Astrocyte (in vitro differentiated cells and primary cell): ENCODE measurements around the gene ZFYVE28. TPM values are rescaled to one million over a fixed set of nuclear protein-coding genes. Genes with fewer than 3 reads are reported as not detected.
A peak's percentile ranks its signal among the peaks of the same experiment; 100 is the strongest.

Experiments used
- DNase-seq: peaks from one replicate; pipeline ENCODE4 v3.0.0-alpha.2; 2010; ENCODE audit warnings: low read depth
- FAIRE-seq: peaks from 2 replicates; lab custom pipeline; 2011; peaks lifted over from hg19 to GRCh38; lab: Jason Lieb, UNC
- H2AFZ ChIP-seq: 2 replicates; pipeline ENCODE4 v1.6.0; 2012; ENCODE audit warnings: low read depth, low read length, inconsistent platforms
- H3K27ac ChIP-seq: 2 replicates; pipeline ENCODE4 v1.5.1; 2011; ENCODE audit warnings: low read depth, low read length, inconsistent platforms
- H3K27me3 ChIP-seq: 2 replicates; pipeline ENCODE4 v1.6.0; 2011; ENCODE audit warnings: low read length, inconsistent platforms; ENCODE audit not compliant: insufficient read depth
- H3K36me3 ChIP-seq: 2 replicates; pipeline ENCODE4 v1.5.1; 2011; ENCODE audit warnings: low read length, inconsistent platforms; ENCODE audit not compliant: insufficient read depth
- H3K4me1 ChIP-seq: 2 replicates; pipeline ENCODE4 v1.5.1; 2011; ENCODE audit warnings: low read length, inconsistent platforms; ENCODE audit not compliant: insufficient read depth
- H3K4me2 ChIP-seq: 2 replicates; pipeline ENCODE4 v1.6.0; 2012; ENCODE audit warnings: low read length, inconsistent platforms
- H3K4me3 ChIP-seq: 2 replicates; pipeline ENCODE4 v1.5.1; 2011; ENCODE audit warnings: low read depth, mild to moderate bottlenecking, low read length, inconsistent platforms; ENCODE audit not compliant: insufficient read depth
- H3K79me2 ChIP-seq: 2 replicates; pipeline ENCODE4 v1.6.0; 2012; ENCODE audit warnings: mild to moderate bottlenecking, low read length, inconsistent platforms; ENCODE audit not compliant: insufficient read depth
- H3K9ac ChIP-seq: 2 replicates; pipeline ENCODE4 v1.6.0; 2012; ENCODE audit warnings: mild to moderate bottlenecking, low read length, inconsistent platforms
- H3K9me3 ChIP-seq: 2 replicates; pipeline ENCODE4 v1.5.1; 2012; ENCODE audit warnings: low read depth, mild to moderate bottlenecking, low read length, inconsistent platforms; ENCODE audit not compliant: insufficient read depth
- H4K20me1 ChIP-seq: 2 replicates; pipeline ENCODE4 v1.6.0; 2012; ENCODE audit warnings: low read length, inconsistent platforms; ENCODE audit not compliant: insufficient read depth
- H3K27ac Mint-ChIP-seq: one replicate; pipeline ENCODE4 v1.8.0; 2021; ENCODE audit warnings: mild to moderate bottlenecking, mixed read lengths; ENCODE audit not compliant: unreplicated experiment
- H3K27me3 Mint-ChIP-seq: one replicate; pipeline ENCODE4 v1.8.0; 2021; ENCODE audit warnings: low read depth, mixed read lengths; ENCODE audit not compliant: unreplicated experiment
- H3K36me3 Mint-ChIP-seq: one replicate; pipeline ENCODE4 v1.8.0; 2021; ENCODE audit warnings: low read depth, mixed read lengths; ENCODE audit not compliant: unreplicated experiment
- H3K4me1 Mint-ChIP-seq: one replicate; pipeline ENCODE4 v1.8.0; 2021; ENCODE audit warnings: low read depth, mixed read lengths; ENCODE audit not compliant: unreplicated experiment
- H3K4me3 Mint-ChIP-seq: one replicate; pipeline ENCODE4 v1.8.0; 2021; ENCODE audit warnings: mild to moderate bottlenecking, moderate library complexity, mixed read lengths; ENCODE audit not compliant: unreplicated experiment
- H3K9me3 Mint-ChIP-seq: one replicate; pipeline ENCODE4 v1.8.0; 2021; ENCODE audit warnings: mild to moderate bottlenecking, mixed read lengths; ENCODE audit not compliant: unreplicated experiment
- CTCF ChIP-seq: IDR thresholded peaks from 2 replicates; pipeline ENCODE4 v1.5.1; 2011; ENCODE audit warnings: low read depth, mild to moderate bottlenecking, inconsistent platforms, low read length, moderate library complexity; ENCODE audit not compliant: insufficient read depth
- EZH2 ChIP-seq: IDR thresholded peaks from 2 replicates; pipeline ENCODE4 v1.6.1; 2012; ENCODE audit warnings: mild to moderate bottlenecking, low read length, inconsistent platforms; ENCODE audit not compliant: insufficient read depth
- total RNA-seq: library from RNA; stranded (reverse); gene quantifications from 2 replicates; pipeline ENCODE4 v1.2.1, GENCODE V29; 2021

The ZFYVE28 gene
- total RNA-seq, 1 donor from 2014 or later, result 0.68 TPM

- TF ChIP-seq CTCF (no peak), EZH2 (no peak)
- Mint-ChIP-seq H3K9me3 (no peaks in the 10 kb centered on the region), H3K4me1 (peaks cover 15% of the 10 kb centered on the region), H3K4me3 (no peak overlapping the region), H3K36me3 (no peaks in the 10 kb centered on the region), H3K27me3 (peaks cover 60% of the 10 kb centered on the region), H3K27ac (no peak overlapping the region)
- FAIRE-seq (no peak), DNase-seq (no peak)
- H3K36me3 ChIP-seq, result no peaks in the 10 kb centered on the region
- H3K27ac ChIP-seq, result no peak overlapping the region
- no peaks in the 10 kb centered on the region for H3K9me3 ChIP-seq
- no peak overlapping the region for H2AFZ ChIP-seq
- H3K27me3 ChIP-seq, result peaks cover 46% of the 10 kb centered on the region
- H3K79me2 ChIP-seq, result no peaks in the 10 kb centered on the region
- no peak overlapping the region for H3K4me3 ChIP-seq
- H3K4me2 ChIP-seq, result no peak overlapping the region
- H4K20me1 ChIP-seq, result no peaks in the 10 kb centered on the region
- H3K4me1 ChIP-seq, result peaks cover 17% of the 10 kb centered on the region
- H3K9ac ChIP-seq, result no peak overlapping the region
Measured at GRCh38 chr4:2397596-2398379, 20.7 kb downstream of the ZFYVE28 start.

DNA sequence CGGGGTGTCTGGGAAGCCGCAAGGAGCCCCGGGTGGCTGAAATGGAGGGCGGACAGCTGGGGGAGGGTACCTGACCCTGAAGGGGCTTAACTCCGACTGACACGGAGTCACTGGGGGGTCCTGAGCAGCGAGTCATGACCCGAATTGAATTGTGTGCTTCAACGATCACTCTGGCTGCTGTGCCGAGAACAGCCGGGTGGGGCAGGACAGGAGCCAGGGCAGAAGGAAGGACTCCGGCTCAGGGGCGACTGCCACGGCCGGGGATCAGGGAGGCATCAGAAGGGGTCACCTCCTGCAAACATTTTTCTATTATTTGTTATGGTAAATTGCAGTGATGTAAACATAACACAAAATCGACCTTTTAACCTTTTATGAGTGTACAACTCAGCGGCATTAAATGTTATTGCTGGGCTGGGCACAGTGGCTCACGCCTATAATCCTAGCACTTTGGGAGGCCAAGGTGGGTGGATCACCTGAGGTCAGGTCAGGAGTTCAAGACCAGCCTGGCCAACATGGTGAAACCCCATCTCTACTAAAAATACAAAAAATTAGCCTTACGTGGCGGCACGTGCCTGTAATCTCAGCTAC lies 21.6 kb downstream of the ZFYVE28 start:
- TF ChIP-seq EZH2, result no peak
- TF ChIP-seq CTCF, result no peak
- Histone ChIP-seq H3K27ac (no peak overlapping the region), H3K27me3 (peaks cover 47% of the 10 kb centered on the region), H3K4me2 (no peak overlapping the region), H3K36me3 (no peaks in the 10 kb centered on the region), H3K4me1 (peaks cover 14% of the 10 kb centered on the region), H3K79me2 (no peaks in the 10 kb centered on the region), H3K4me3 (no peak overlapping the region), H3K9ac (no peak overlapping the region), H3K9me3 (no peaks in the 10 kb centered on the region), H4K20me1 (no peaks in the 10 kb centered on the region), H2AFZ (no peak overlapping the region)
- H3K36me3 Mint-ChIP-seq, result no peaks in the 10 kb centered on the region
- no peak overlapping the region for H3K27ac Mint-ChIP-seq
- H3K4me3 Mint-ChIP-seq, result no peak overlapping the region
- peaks cover 59% of the 10 kb centered on the region for H3K27me3 Mint-ChIP-seq
- DNase-seq (no peak), FAIRE-seq (no peak)
- H3K9me3 Mint-ChIP-seq, result no peaks in the 10 kb centered on the region
- peaks cover 9% of the 10 kb centered on the region for H3K4me1 Mint-ChIP-seq

DNA sequence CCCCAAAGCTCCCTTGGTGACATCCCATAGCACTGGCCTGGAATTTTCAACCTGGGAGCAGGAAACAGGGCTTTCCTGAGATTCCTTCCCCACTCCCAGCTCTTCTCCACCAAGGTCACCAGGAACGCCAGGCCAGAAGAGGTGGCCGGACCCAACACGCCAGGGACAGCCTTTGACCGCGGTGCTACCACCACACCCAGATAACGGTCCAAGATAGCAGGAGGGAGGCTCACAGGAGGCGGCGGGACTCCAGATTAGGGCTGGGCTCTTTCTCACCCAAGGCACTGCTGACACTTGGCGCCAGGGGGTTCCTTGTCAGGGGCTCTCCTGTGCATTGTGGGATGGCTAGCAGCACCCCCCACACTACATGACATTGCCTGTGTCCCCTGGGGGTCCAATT lies 22.9 kb downstream of the ZFYVE28 start:
- no peak overlapping the region for H3K4me3 ChIP-seq
- H3K4me1 ChIP-seq, result peaks cover 14% of the 10 kb centered on the region
- Mint-ChIP-seq H3K4me1 (peaks cover 9% of the 10 kb centered on the region), H3K27me3 (peaks cover 60% of the 10 kb centered on the region), H3K27ac (no peak overlapping the region), H3K36me3 (no peaks in the 10 kb centered on the region), H3K4me3 (no peak overlapping the region), H3K9me3 (no peaks in the 10 kb centered on the region)
- H3K27me3 ChIP-seq, result peaks cover 46% of the 10 kb centered on the region
- H3K9ac ChIP-seq, result no peak overlapping the region
- no peak overlapping the region for H3K27ac ChIP-seq
- FAIRE-seq (no peak), DNase-seq (no peak)
- TF ChIP-seq EZH2 (no peak), CTCF (no peak)
- H3K4me2 ChIP-seq, result peak overlapping the region; percentile 38
- no peaks in the 10 kb centered on the region for H4K20me1 ChIP-seq
- H3K79me2 ChIP-seq, result no peaks in the 10 kb centered on the region
- no peaks in the 10 kb centered on the region for H3K9me3 ChIP-seq
- H2AFZ ChIP-seq, result no peak overlapping the region
- H3K36me3 ChIP-seq, result no peaks in the 10 kb centered on the region
